NCI-H524 treated with DMSO at 0.1 percent for 48 hours (cell line): ENCODE data around the gene ANKRD11.
"Not testable (repeated sequence)": the region's sequence is repeated elsewhere in the genome, so short reads cannot be mapped to it uniquely, and the experiment has no call there.

Source experiments
- DNase-seq: peaks from one replicate; lab custom pipeline; 2025; lab: John Stamatoyannopoulos, UW

The ANKRD11 gene

GRCh38 chr16:89478576-89479221 lies 11.7 kb downstream of the ANKRD11 start:
- DNase-seq: no peak

- DNase-seq: no peak
These were observed 13.5 kb downstream of the ANKRD11 start for GRCh38 chr16:89476811-89477261.

- DNase-seq: no peak
These were observed 14.0 kb downstream of the ANKRD11 start for GRCh38 chr16:89476379-89476778.

GRCh38 chr16:89475144-89475543 lies 15.2 kb downstream of the ANKRD11 start:
- DNase-seq: no peak

GRCh38 chr16:89473791-89474414 lies 16.5 kb downstream of the ANKRD11 start:
- no peak for DNase-seq

GRCh38 chr16:89473136-89473712 lies 17.1 kb downstream of the ANKRD11 start:
- DNase-seq: no peak

- DNase-seq: no peak
These were observed 17.7 kb downstream of the ANKRD11 start for GRCh38 chr16:89472711-89473075.

GRCh38 chr16:89467382-89467781 lies 23.0 kb downstream of the ANKRD11 start:
- no peak for DNase-seq

GRCh38 chr16:89466920-89467319 lies 23.4 kb downstream of the ANKRD11 start:
- DNase-seq: no peak

- DNase-seq: not testable (repeated sequence)
These were observed 27.0 kb downstream of the ANKRD11 start for GRCh38 chr16:89463312-89463711.

GRCh38 chr16:89462639-89463038 lies 27.7 kb downstream of the ANKRD11 start:
- DNase-seq: not testable (repeated sequence)

GRCh38 chr16:89461890-89462289 lies 28.5 kb downstream of the ANKRD11 start:
- DNase-seq: not testable (repeated sequence)

GRCh38 chr16:89460556-89460955 lies 29.8 kb downstream of the ANKRD11 start:
- no peak for DNase-seq

GRCh38 chr16:89458967-89459366 lies 31.4 kb downstream of the ANKRD11 start:
- DNase-seq: no peak

- no peak for DNase-seq
These were observed 31.8 kb downstream of the ANKRD11 start for GRCh38 chr16:89458551-89458950.

GRCh38 chr16:89456419-89456959 lies 33.9 kb downstream of the ANKRD11 start:
- DNase-seq: no peak

- no peak for DNase-seq
These were observed 34.7 kb downstream of the ANKRD11 start for GRCh38 chr16:89455692-89456091.

GRCh38 chr16:89455178-89455577 lies 35.2 kb downstream of the ANKRD11 start:
- no peak for DNase-seq

- DNase-seq: not testable (repeated sequence)
These were observed 35.8 kb downstream of the ANKRD11 start for GRCh38 chr16:89454378-89455125.

- no peak for DNase-seq
These were observed 36.6 kb downstream of the ANKRD11 start for GRCh38 chr16:89453501-89454321.

GRCh38 chr16:89452925-89453324 lies 37.4 kb downstream of the ANKRD11 start:
- DNase-seq: no peak

- no peak for DNase-seq
These were observed 38.1 kb downstream of the ANKRD11 start for GRCh38 chr16:89452241-89452640.
